ENCODE measurements around the gene RAP1GAP. TPM values are rescaled to one million over a fixed set of nuclear protein-coding genes. Genes with fewer than 3 reads are reported as not detected.
A peak's percentile ranks its signal among the peaks of the same experiment; 100 is the strongest.

The RAP1GAP gene
- total and polyA plus RNA-seq, 2 of the 13 experiments (the other 11 are each of a cell fraction or from before 2014, with no cell fraction given), result 11.9 to 37.5 TPM

DNA sequence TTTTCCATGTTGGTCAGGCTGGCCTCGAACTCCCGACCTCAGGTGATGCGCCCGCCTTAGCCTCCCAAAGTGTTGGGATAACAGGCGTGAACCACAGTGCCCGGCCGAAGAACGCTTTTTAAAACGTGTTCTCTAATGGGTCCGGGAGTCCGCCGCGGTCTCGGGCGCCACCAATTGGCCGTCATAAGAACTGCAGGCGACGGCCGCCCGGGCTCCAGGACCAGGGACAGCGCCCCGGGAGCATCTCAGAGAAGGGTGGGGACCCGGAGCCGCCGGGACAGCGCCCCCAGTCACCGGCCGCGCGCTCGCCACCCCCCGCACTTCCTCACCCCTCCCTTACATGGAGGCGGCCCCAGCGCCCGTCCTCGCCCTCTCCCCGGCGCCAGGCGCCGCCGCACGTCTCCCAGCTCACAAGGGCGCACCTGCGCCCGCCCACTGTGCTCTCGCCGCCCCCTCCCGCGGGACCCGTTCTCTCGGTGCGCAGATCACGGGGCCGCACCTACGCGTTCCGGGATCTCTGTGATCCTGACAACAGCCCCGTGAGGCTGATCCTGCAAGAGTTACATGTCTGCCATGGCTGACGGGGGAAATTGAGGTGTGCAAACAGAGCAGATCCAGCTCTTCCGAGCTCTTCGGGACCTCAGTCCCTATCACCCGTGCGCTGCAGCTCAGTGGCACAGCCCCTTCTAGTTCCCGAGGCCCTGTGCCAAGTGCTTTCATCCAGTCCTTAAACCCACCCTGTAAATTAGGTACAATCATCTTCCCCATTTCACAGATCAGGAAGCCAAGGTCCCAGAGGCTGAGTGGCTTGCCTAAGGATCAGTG lies 9.8 kb downstream of the RAP1GAP start (continued):
- TF ChIP-seq, protein P1, sequence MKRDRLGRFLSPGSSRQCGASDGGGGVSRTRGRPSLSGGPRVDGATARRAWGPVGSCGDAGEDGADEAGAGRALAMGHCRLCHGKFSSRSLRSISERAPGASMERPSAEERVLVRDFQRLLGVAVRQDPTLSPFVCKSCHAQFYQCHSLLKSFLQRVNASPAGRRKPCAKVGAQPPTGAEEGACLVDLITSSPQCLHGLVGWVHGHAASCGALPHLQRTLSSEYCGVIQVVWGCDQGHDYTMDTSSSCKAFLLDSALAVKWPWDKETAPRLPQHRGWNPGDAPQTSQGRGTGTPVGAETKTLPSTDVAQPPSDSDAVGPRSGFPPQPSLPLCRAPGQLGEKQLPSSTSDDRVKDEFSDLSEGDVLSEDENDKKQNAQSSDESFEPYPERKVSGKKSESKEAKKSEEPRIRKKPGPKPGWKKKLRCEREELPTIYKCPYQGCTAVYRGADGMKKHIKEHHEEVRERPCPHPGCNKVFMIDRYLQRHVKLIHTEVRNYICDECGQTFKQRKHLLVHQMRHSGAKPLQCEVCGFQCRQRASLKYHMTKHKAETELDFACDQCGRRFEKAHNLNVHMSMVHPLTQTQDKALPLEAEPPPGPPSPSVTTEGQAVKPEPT (CRISPR knock-in tag; IDR thresholded peaks at IDR 0.05; ENCODE audit: low read depth), result 0 out of 2 replicates have a peak, but pooled peaks have one; percentile 36
- peak; percentile 62 for TF ChIP-seq RBFOX2 (IDR thresholded peaks at IDR 0.05; ENCODE audit: low read depth, low read length)
- 0 out of 2 replicates have a peak, but pooled peaks have one; percentile 46 for TF ChIP-seq PAWR (CRISPR knock-in tag; IDR thresholded peaks at IDR 0.05; ENCODE audit: borderline replicate concordance)
- TF ChIP-seq STAT5B (CRISPR knock-in tag; IDR thresholded peaks at IDR 0.05), result peak; percentile 96
- 0 out of 2 replicates have a peak, but pooled peaks have one; percentile 61 for TF ChIP-seq PITX1 (CRISPR knock-in tag; IDR thresholded peaks at IDR 0.05)
- TF ChIP-seq ZNF329 (CRISPR knock-in tag; IDR thresholded peaks at IDR 0.05; ENCODE audit: low read depth), result 0 out of 2 replicates have a peak, but pooled peaks have one; percentile 66
- TF ChIP-seq GATAD2A (CRISPR knock-in tag; IDR thresholded peaks at IDR 0.05), result peak; percentile 73; the same call in 1 of the 2 replicates
- no peak for TF ChIP-seq NBN (conservative IDR thresholded peaks at IDR 0.05)
- TF ChIP-seq, protein P2, sequence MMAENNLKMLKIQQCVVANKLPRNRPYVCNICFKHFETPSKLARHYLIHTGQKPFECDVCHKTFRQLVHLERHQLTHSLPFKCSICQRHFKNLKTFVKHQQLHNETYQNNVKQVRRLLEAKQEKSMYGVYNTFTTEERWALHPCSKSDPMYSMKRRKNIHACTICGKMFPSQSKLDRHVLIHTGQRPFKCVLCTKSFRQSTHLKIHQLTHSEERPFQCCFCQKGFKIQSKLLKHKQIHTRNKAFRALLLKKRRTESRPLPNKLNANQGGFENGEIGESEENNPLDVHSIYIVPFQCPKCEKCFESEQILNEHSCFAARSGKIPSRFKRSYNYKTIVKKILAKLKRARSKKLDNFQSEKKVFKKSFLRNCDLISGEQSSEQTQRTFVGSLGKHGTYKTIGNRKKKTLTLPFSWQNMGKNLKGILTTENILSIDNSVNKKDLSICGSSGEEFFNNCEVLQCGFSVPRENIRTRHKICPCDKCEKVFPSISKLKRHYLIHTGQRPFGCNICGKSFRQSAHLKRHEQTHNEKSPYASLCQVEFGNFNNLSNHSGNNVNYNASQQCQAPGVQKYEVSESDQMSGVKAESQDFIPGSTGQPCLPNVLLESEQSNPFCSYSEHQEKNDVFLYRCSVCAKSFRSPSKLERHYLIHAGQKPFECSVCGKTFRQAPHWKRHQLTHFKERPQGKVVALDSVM (CRISPR knock-in tag; IDR thresholded peaks at IDR 0.05), result 0 out of 2 replicates have a peak, but pooled peaks have one; percentile 39
- TF ChIP-seq ZNF883 (CRISPR knock-in tag; IDR thresholded peaks at IDR 0.05; ENCODE audit: not compliant biosample characterization), result peak; percentile 95
- TF ChIP-seq XBP1 (CRISPR knock-in tag; IDR thresholded peaks at IDR 0.05), result peak; percentile 95
- TF ChIP-seq, protein P3, sequence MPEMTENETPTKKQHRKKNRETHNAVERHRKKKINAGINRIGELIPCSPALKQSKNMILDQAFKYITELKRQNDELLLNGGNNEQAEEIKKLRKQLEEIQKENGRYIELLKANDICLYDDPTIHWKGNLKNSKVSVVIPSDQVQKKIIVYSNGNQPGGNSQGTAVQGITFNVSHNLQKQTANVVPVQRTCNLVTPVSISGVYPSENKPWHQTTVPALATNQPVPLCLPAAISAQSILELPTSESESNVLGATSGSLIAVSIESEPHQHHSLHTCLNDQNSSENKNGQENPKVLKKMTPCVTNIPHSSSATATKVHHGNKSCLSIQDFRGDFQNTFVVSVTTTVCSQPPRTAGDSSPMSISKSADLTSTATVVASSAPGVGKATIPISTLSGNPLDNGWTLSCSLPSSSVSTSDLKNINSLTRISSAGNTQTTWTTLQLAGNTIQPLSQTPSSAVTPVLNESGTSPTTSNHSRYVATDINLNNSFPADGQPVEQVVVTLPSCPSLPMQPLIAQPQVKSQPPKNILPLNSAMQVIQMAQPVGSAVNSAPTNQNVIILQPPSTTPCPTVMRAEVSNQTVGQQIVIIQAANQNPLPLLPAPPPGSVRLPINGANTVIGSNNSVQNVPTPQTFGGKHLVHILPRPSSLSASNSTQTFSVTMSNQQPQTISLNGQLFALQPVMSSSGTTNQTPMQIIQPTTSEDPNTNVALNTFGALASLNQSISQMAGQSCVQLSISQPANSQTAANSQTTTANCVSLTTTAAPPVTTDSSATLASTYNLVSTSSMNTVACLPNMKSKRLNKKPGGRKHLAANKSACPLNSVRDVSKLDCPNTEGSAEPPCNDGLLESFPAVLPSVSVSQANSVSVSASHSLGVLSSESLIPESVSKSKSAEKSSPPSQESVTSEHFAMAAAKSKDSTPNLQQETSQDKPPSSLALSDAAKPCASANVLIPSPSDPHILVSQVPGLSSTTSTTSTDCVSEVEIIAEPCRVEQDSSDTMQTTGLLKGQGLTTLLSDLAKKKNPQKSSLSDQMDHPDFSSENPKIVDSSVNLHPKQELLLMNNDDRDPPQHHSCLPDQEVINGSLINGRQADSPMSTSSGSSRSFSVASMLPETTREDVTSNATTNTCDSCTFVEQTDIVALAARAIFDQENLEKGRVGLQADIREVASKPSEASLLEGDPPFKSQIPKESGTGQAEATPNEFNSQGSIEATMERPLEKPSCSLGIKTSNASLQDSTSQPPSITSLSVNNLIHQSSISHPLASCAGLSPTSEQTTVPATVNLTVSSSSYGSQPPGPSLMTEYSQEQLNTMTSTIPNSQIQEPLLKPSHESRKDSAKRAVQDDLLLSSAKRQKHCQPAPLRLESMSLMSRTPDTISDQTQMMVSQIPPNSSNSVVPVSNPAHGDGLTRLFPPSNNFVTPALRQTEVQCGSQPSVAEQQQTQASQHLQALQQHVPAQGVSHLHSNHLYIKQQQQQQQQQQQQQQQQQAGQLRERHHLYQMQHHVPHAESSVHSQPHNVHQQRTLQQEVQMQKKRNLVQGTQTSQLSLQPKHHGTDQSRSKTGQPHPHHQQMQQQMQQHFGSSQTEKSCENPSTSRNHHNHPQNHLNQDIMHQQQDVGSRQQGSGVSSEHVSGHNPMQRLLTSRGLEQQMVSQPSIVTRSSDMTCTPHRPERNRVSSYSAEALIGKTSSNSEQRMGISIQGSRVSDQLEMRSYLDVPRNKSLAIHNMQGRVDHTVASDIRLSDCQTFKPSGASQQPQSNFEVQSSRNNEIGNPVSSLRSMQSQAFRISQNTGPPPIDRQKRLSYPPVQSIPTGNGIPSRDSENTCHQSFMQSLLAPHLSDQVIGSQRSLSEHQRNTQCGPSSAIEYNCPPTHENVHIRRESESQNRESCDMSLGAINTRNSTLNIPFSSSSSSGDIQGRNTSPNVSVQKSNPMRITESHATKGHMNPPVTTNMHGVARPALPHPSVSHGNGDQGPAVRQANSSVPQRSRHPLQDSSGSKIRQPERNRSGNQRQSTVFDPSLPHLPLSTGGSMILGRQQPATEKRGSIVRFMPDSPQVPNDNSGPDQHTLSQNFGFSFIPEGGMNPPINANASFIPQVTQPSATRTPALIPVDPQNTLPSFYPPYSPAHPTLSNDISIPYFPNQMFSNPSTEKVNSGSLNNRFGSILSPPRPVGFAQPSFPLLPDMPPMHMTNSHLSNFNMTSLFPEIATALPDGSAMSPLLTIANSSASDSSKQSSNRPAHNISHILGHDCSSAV (CRISPR knock-in tag; IDR thresholded peaks at IDR 0.05; ENCODE audit: borderline replicate concordance), result no peak
- TF ChIP-seq BORCS8-MEF2B (CRISPR knock-in tag; IDR thresholded peaks at IDR 0.05), result peak; percentile 97
- TF ChIP-seq, protein P4, sequence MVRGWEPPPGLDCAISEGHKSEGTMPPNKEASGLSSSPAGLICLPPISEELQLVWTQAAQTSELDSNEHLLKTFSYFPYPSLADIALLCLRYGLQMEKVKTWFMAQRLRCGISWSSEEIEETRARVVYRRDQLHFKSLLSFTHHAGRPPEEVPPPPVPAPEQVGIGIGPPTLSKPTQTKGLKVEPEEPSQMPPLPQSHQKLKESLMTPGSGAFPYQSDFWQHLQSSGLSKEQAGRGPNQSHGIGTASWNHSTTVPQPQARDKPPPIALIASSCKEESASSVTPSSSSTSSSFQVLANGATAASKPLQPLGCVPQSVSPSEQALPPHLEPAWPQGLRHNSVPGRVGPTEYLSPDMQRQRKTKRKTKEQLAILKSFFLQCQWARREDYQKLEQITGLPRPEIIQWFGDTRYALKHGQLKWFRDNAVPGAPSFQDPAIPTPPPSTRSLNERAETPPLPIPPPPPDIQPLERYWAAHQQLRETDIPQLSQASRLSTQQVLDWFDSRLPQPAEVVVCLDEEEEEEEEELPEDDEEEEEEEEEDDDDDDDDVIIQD (CRISPR knock-in tag; IDR thresholded peaks at IDR 0.05; ENCODE audit: low read depth), result peak; percentile 71

Measured in HepG2 (cell line).